H1 (cell line): Measurements from ENCODE around the gene NEDD4L. TPM values are rescaled to one million over a fixed set of nuclear protein-coding genes. Genes with fewer than 3 reads are reported as not detected.

Experiments
- CTCF ChIA-PET: fragments of 300-600 bp; sonication (Branson Sonifier 250); formaldehyde crosslinking; loops from one replicate; lab custom pipeline; 2021; ENCODE audit not compliant: partially characterized antibody; lab: Charles Lee
- POLR2A ChIA-PET: fragments of 300-600 bp; sonication (Branson Sonifier 250); formaldehyde crosslinking; loops from one replicate; lab custom pipeline; 2021; ENCODE audit warnings: inconsistent platforms; ENCODE audit not compliant: partially characterized antibody; lab: Charles Lee
- DNase-seq, 2 experiments: peaks; one replicate each; pipeline versions ENCODE4 v3.0.0 to v3.0.0-alpha.2; 2010 to 2022; ENCODE audit warnings: low spot score in 2 of 2, low read depth in 1 of 2, mixed read lengths in 1 of 2
- FAIRE-seq: peaks from 2 replicates; lab custom pipeline; 2011; peaks lifted over from hg19 to GRCh38; lab: Jason Lieb, UNC
- H2AFZ ChIP-seq: 2 replicates; pipeline ENCODE4 v1.8.1; 2012; ENCODE audit warnings: low read length, inconsistent platforms
- H2AK5ac ChIP-seq: 2 replicates; pipeline ENCODE4 v1.6.1; 2013; ENCODE audit warnings: low read depth, low read length
- H2BK120ac ChIP-seq: replicated peaks from 2 replicates; pipeline ENCODE3; 2013; ENCODE audit warnings: low read depth, low read length, inconsistent platforms
- H2BK12ac ChIP-seq: 2 replicates; pipeline ENCODE4 v1.6.1; 2013; ENCODE audit warnings: low read depth, low read length
- H2BK15ac ChIP-seq: 2 replicates; pipeline ENCODE4 v1.6.1; 2013; ENCODE audit warnings: low read length
- H2BK20ac ChIP-seq: 2 replicates; pipeline ENCODE4 v1.6.1; 2013; ENCODE audit warnings: low read length
- H2BK5ac ChIP-seq: 2 replicates; pipeline ENCODE4 v1.6.1; 2013; ENCODE audit warnings: low read depth, low read length
- H3K14ac ChIP-seq: 2 replicates; pipeline ENCODE4 v1.6.1; 2013; ENCODE audit warnings: inconsistent platforms; ENCODE audit not compliant: insufficient read length
- H3K18ac ChIP-seq: 2 replicates; pipeline ENCODE4 v1.6.1; 2013; ENCODE audit warnings: low read length; ENCODE audit errors: extremely low read depth
- H3K23ac ChIP-seq: 2 replicates; pipeline ENCODE4 v1.6.1; 2013; ENCODE audit warnings: inconsistent platforms; ENCODE audit not compliant: insufficient read length
- H3K23me2 ChIP-seq: 2 replicates; pipeline ENCODE4 v1.6.1; 2013; ENCODE audit warnings: low read depth, low read length
- H3K27ac ChIP-seq: 2 replicates; pipeline ENCODE4 v1.6.1; 2011; ENCODE audit warnings: low read depth, low read length, inconsistent platforms
- H3K27me3 ChIP-seq, 4 experiments: replicated peaks in 1 of 4; 1 replicate in 1 of 4; 2 replicates in 3 of 4; pipeline versions ENCODE4 v1.6.1 to v1.8.1; 2011 to 2013; ENCODE audit warnings: low read length in 3 of 4, mild to moderate bottlenecking in 3 of 4, inconsistent platforms in 2 of 4, mixed read lengths in 2 of 4, moderate library complexity in 1 of 4; ENCODE audit not compliant: control insufficient read depth in 3 of 4, insufficient read depth in 3 of 4; ENCODE audit errors: extremely low read depth in 1 of 4
- H3K36me3 ChIP-seq, 4 experiments: 2 replicates each; pipeline versions ENCODE4 v1.6.1 to v1.8.1; 2011 to 2013; ENCODE audit warnings: mild to moderate bottlenecking in 4 of 4, low read length in 3 of 4, moderate library complexity in 2 of 4, control low read depth in 1 of 4, inconsistent platforms in 1 of 4; ENCODE audit not compliant: insufficient read depth in 4 of 4, control insufficient read depth in 2 of 4
- H3K4ac ChIP-seq: replicated peaks from 2 replicates; pipeline ENCODE3; 2013; ENCODE audit warnings: low read length, low read depth, mixed read lengths, inconsistent platforms; ENCODE audit not compliant: insufficient read length
- H3K4me1 ChIP-seq, 4 experiments: replicated peaks in 1 of 4; 1 replicate in 1 of 4; 2 replicates in 3 of 4; pipeline versions ENCODE4 v1.6.1 to v1.8.1; 2011 to 2013; ENCODE audit warnings: low read length in 3 of 4, inconsistent platforms in 2 of 4, mixed read lengths in 1 of 4; ENCODE audit not compliant: insufficient read depth in 4 of 4, control insufficient read depth in 3 of 4
- H3K4me2 ChIP-seq, 2 experiments: 2 replicates each; pipeline versions ENCODE4 v1.6.1 to v1.8.1; 2011 to 2013; ENCODE audit warnings: low read depth in 2 of 2, low read length in 2 of 2, control low read depth in 1 of 2, inconsistent platforms in 1 of 2, mild to moderate bottlenecking in 1 of 2; ENCODE audit not compliant: insufficient read depth in 1 of 2
- H3K4me3 ChIP-seq, 4 experiments: fragments of 200-600, 300-600 bp in 1 of 4; sonication (generic), shearing (Covaris generic), sonication (Bioruptor Twin) in 1 of 4; 2 replicates each; pipeline versions ENCODE4 v1.5.1 to v1.8.1; 2011 to 2016; ENCODE audit warnings: low read length in 4 of 4, low read depth in 3 of 4, control low read depth in 2 of 4, inconsistent platforms in 2 of 4, mild to moderate bottlenecking in 2 of 4, mixed read lengths in 1 of 4, moderate library complexity in 1 of 4; ENCODE audit not compliant: insufficient read depth in 2 of 4; ENCODE audit errors: extremely low read depth in 1 of 4
- H3K56ac ChIP-seq: replicated peaks from 2 replicates; pipeline ENCODE3; 2013; ENCODE audit warnings: low read depth, mild to moderate bottlenecking, mixed read lengths, low read length, inconsistent platforms; ENCODE audit not compliant: insufficient read length
- H3K79me1 ChIP-seq: 2 replicates; pipeline ENCODE4 v1.6.1; 2013; ENCODE audit warnings: low read depth, low read length, control low read depth
- H3K79me2 ChIP-seq, 2 experiments: 2 replicates each; pipeline versions ENCODE4 v1.6.1 to v1.8.1; 2012 to 2013; ENCODE audit warnings: low read length in 2 of 2, mild to moderate bottlenecking in 2 of 2, inconsistent platforms in 1 of 2; ENCODE audit not compliant: insufficient read depth in 2 of 2, control insufficient read depth in 1 of 2
- H3K9ac ChIP-seq, 4 experiments: replicated peaks in 1 of 4; 1 replicate in 1 of 4; 2 replicates in 3 of 4; pipeline versions ENCODE4 v1.6.1 to v1.8.1; 2011 to 2013; ENCODE audit warnings: low read depth in 3 of 4, low read length in 3 of 4, control low read depth in 2 of 4, mild to moderate bottlenecking in 2 of 4, moderate library complexity in 2 of 4, inconsistent platforms in 1 of 4; ENCODE audit errors: extremely low read depth in 1 of 4
- H3K9me3 ChIP-seq, 2 experiments: 2 replicates each; pipeline versions ENCODE4 v1.6.1 to v1.8.1; 2012 to 2013; ENCODE audit warnings: mild to moderate bottlenecking in 2 of 2, moderate library complexity in 2 of 2, control low read depth in 1 of 2, inconsistent platforms in 1 of 2, low read depth in 1 of 2, low read length in 1 of 2, mixed read lengths in 1 of 2; ENCODE audit not compliant: insufficient read depth in 2 of 2
- H4K20me1 ChIP-seq, 2 experiments: replicated peaks in 1 of 2; 2 replicates each; pipeline versions ENCODE3 to v1.8.1; 2011 to 2013; ENCODE audit warnings: inconsistent platforms in 2 of 2, low read length in 2 of 2, mild to moderate bottlenecking in 1 of 2; ENCODE audit not compliant: insufficient read depth in 2 of 2, control insufficient read depth in 1 of 2
- H4K5ac ChIP-seq: 2 replicates; pipeline ENCODE4 v1.6.1; 2013; ENCODE audit warnings: low read length, low read depth, mixed read lengths, inconsistent platforms; ENCODE audit not compliant: insufficient read length
- H4K8ac ChIP-seq: 2 replicates; pipeline ENCODE4 v1.8.0; 2013; ENCODE audit warnings: mild to moderate bottlenecking, moderate library complexity, low read length, inconsistent platforms; ENCODE audit not compliant: insufficient read depth; ENCODE audit errors: extremely low read depth
- H4K91ac ChIP-seq: replicated peaks from 2 replicates; pipeline ENCODE3; 2013; ENCODE audit warnings: low read length, mixed read lengths, inconsistent platforms; ENCODE audit not compliant: insufficient read length
- BCL11A ChIP-seq, 2 experiments: IDR thresholded peaks; one replicate each; pipeline ENCODE4 v1.6.1; 2011; ENCODE audit warnings: low read depth in 2 of 2, low read length in 2 of 2, mild to moderate bottlenecking in 2 of 2
- GABPA ChIP-seq: IDR thresholded peaks from 2 replicates; pipeline ENCODE4 v1.6.1; 2011; ENCODE audit warnings: mild to moderate bottlenecking, low read length, moderate library complexity, borderline replicate concordance; ENCODE audit not compliant: insufficient read depth
- HDAC2 ChIP-seq, 2 experiments: fragments of 300-600 bp in 1 of 2; sonication (generic) in 1 of 2; IDR thresholded peaks; 2 replicates each; pipeline ENCODE4 v1.6.1; 2011 to 2012; ENCODE audit warnings: low read depth in 2 of 2, low read length in 2 of 2, mild to moderate bottlenecking in 2 of 2, moderate library complexity in 2 of 2, borderline replicate concordance in 1 of 2, inconsistent platforms in 1 of 2
- SP1 ChIP-seq: IDR thresholded peaks from 2 replicates; pipeline ENCODE4 v1.6.1; 2011; ENCODE audit warnings: low read depth, low read length
- WGBS, 2 experiments: shearing (Covaris generic) in 1 of 2; methylation state at CpG; one replicate each; pipeline versions ENCODE4 v1.1.6 to v1.1.7; 2013 to 2015; ENCODE audit warnings: low lambda C conversion rate in 2 of 2, mixed read lengths in 2 of 2, inconsistent platforms in 1 of 2, low coverage in 1 of 2, missing lambda C conversion rate in 1 of 2; ENCODE audit not compliant: insufficient replicate concordance in 2 of 2, insufficient coverage in 1 of 2, insufficient read length in 1 of 2; ENCODE audit errors: extremely low coverage in 1 of 2, missing lambda C conversion rate in 1 of 2; 5-methylcytosine and 5-hydroxymethylcytosine counted together
- polyA plus RNA-seq, 7 experiments: library from polyadenylated mRNA; depleted of rRNA in 3 of 7; stranded (reverse) in 5 of 7; unstranded in 2 of 7; fragments of >200 nt in 5 of 7; fragments of 200-250 nt in 2 of 7; gene quantifications; 1 replicate in 5 of 7; 2 replicates in 1 of 7; 4 replicates in 1 of 7; pipeline versions ENCODE4 v1.2.1 to v1.2.3, GENCODE V29; 2011 to 2013; ENCODE audit warnings: missing spikeins in 2 of 7, mixed read lengths in 2 of 7
- total RNA-seq: library from RNA; stranded (reverse); fragmentation: NEBNext Ultra II Directional; extraction: Animal tissue kit (Norgen Biotek cat#: 25700); gene quantifications from 2 replicates; pipeline ENCODE4 v1.2.1, GENCODE V29; 2021

The NEDD4L gene
- total and polyA plus RNA-seq, 2 of the 8 experiments (the other 6 are each of a cell fraction or from before 2014, with no cell fraction given), result 37.3 to 69.8 TPM

- Histone ChIP-seq H3K14ac (no peak overlapping the region), H4K8ac (no peak overlapping the region), H2BK12ac (no peak overlapping the region), H3K79me1 (no peaks in the 10 kb centered on the region), H2AK5ac (no peak overlapping the region), H3K9ac (no peak overlapping the region), H3K27me3 (no peaks in the 10 kb centered on the region), H3K9me3 (no peaks in the 10 kb centered on the region), H4K5ac (no peak overlapping the region), H3K36me3 (peaks cover 0 to 22% (median 9%) of the 10 kb centered on the region in 4 experiments; a peak in 5 of 8 replicates), H2BK15ac (no peak overlapping the region), H3K23ac (no peak overlapping the region), H4K91ac (peak overlapping the region; percentile 56), H3K79me2 (no peaks in the 10 kb centered on the region), H3K56ac (no peak overlapping the region), H4K20me1 (no peaks in the 10 kb centered on the region), H2AFZ (no peak overlapping the region), H3K27ac (peak overlapping the region; percentile 20), H2BK5ac (no peak overlapping the region), H3K18ac (no peak overlapping the region; the same call in 1 of the 2 replicates), H2BK120ac (no peak overlapping the region), H3K23me2 (no peaks in the 10 kb centered on the region; the same call in 1 of the 2 replicates), H3K4ac (no peak overlapping the region), H2BK20ac (no peak overlapping the region), H3K4me3 (no peak overlapping the region), H3K4me1 (peaks cover 7 to 29% (median 22%) of the 10 kb centered on the region in 4 experiments), H3K4me2 (peak overlapping the region; percentile 12 to 45; a peak in 2 of 4 replicates)
- FAIRE-seq, result no peak
- ChIA-PET POLR2A (no interaction called here), CTCF (interaction anchor here (0.7 to 2.0 kb wide), 8 partner anchors 9 to 156 kb away, joined by 3 to 9 read pairs (median 4); no protein-coding TSS in a partner anchor)
- no peak for DNase-seq
- TF ChIP-seq BCL11A (IDR thresholded peaks at IDR 0.05; ENCODE audit: low read depth in 2 of 2, low read length in 2 of 2) (no peak), HDAC2 (IDR thresholded peaks at IDR 0.05; ENCODE audit: borderline replicate concordance in 1 of 2, low read depth in 2 of 2, low read length in 2 of 2) (peak in 1 of 2 experiments; percentile 58; a peak in 1 of 4 replicates), SP1 (0 out of 2 replicates have a peak, but pooled peaks have one; percentile 12), GABPA (no peak)
- 56% methylated on average over 11 of the region's 11 CpGs; no CpG with 5 or more reads in 1 of the 2 experiments for WGBS, 2 experiments
These were observed 291.2 kb downstream of the NEDD4L start for GRCh38 chr18:58335223-58335622.
